ENCODE measurements around the gene ZNF564. TPM values are rescaled to one million over a fixed set of nuclear protein-coding genes. Genes with fewer than 3 reads are reported as not detected.

Gene ZNF564
- total and polyA plus RNA-seq, 2 of the 13 experiments (the other 11 are each of a cell fraction or from before 2014, with no cell fraction given), result 2.3 to 11.1 TPM

DNA sequence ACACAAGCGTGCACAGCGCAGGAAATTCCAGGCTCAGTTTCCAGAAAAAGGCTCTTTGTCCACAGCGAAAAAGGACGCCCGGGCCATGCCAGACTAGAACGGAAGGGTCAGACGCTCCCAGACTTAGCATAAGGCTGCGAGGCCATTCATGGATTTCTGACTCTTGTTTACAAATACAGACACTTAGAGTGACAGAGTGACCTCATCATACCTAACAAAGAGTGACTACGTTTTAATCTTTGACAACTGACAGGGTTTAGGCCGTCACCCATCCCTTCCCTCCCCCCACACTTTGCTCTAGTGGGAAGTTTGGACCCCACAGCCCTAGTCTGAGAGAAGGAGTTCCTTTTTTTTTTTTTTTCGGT lies 66.2 kb downstream of the ZNF564 start (continued):
- TF ChIP-seq TOE1 (CRISPR knock-in tag; IDR thresholded peaks at IDR 0.05), result no peak
- TF ChIP-seq, protein P1, sequence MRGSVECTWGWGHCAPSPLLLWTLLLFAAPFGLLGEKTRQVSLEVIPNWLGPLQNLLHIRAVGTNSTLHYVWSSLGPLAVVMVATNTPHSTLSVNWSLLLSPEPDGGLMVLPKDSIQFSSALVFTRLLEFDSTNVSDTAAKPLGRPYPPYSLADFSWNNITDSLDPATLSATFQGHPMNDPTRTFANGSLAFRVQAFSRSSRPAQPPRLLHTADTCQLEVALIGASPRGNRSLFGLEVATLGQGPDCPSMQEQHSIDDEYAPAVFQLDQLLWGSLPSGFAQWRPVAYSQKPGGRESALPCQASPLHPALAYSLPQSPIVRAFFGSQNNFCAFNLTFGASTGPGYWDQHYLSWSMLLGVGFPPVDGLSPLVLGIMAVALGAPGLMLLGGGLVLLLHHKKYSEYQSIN (CRISPR knock-in tag; IDR thresholded peaks at IDR 0.05; ENCODE audit: borderline replicate concordance), result no peak
- TF ChIP-seq ZNF713 (CRISPR knock-in tag; IDR thresholded peaks at IDR 0.05), result no peak
- TF ChIP-seq YY1 (IDR thresholded peaks at IDR 0.05; ENCODE audit: insufficient read depth, insufficient replicate concordance, low read depth, low read length), result no peak
- TF ChIP-seq ZFAT (CRISPR knock-in tag; conservative IDR thresholded peaks at IDR 0.05), result no peak
- TF ChIP-seq ZNF432 (CRISPR knock-in tag; IDR thresholded peaks at IDR 0.05; ENCODE audit: borderline replicate concordance), result no peak
- 0 out of 2 replicates have a peak, but pooled peaks have one; percentile 5 for TF ChIP-seq CCDC6 (CRISPR knock-in tag; IDR thresholded peaks at IDR 0.05)
- TF ChIP-seq HNRNPL (IDR thresholded peaks at IDR 0.05; ENCODE audit: low read depth, low read length), result no peak
- 0 out of 2 replicates have a peak, but pooled peaks have one; percentile 15 for TF ChIP-seq CREM (IDR thresholded peaks at IDR 0.05)
- no peak for TF ChIP-seq CREM (CRISPR knock-in tag; IDR thresholded peaks at IDR 0.05)
- TF ChIP-seq NFYB (CRISPR knock-in tag; IDR thresholded peaks at IDR 0.05), result no peak
- 0 out of 2 replicates have a peak, but pooled peaks have one; percentile 1 for TF ChIP-seq FOXA3 (CRISPR knock-in tag; IDR thresholded peaks at IDR 0.05)
- no peak for TF ChIP-seq MAFK (conservative IDR thresholded peaks at IDR 0.05 in 1 of 2, IDR thresholded peaks at IDR 0.05 in 1 of 2; ENCODE audit: low read length in 2 of 2)
- TF ChIP-seq NAIF1 (CRISPR knock-in tag; IDR thresholded peaks at IDR 0.05; ENCODE audit: borderline replicate concordance), result no peak
- no peak for TF ChIP-seq ZNF124 (CRISPR knock-in tag; IDR thresholded peaks at IDR 0.05)
- TF ChIP-seq, protein P2, sequence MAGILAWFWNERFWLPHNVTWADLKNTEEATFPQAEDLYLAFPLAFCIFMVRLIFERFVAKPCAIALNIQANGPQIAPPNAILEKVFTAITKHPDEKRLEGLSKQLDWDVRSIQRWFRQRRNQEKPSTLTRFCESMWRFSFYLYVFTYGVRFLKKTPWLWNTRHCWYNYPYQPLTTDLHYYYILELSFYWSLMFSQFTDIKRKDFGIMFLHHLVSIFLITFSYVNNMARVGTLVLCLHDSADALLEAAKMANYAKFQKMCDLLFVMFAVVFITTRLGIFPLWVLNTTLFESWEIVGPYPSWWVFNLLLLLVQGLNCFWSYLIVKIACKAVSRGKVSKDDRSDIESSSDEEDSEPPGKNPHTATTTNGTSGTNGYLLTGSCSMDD (CRISPR knock-in tag; IDR thresholded peaks at IDR 0.05), result no peak
- no peak for TF ChIP-seq FOXP1 (IDR thresholded peaks at IDR 0.05)
- 0 out of 2 replicates have a peak, but pooled peaks have one; percentile 3 for TF ChIP-seq FOXP1 (CRISPR knock-in tag; IDR thresholded peaks at IDR 0.05)
- TF ChIP-seq, protein P3, sequence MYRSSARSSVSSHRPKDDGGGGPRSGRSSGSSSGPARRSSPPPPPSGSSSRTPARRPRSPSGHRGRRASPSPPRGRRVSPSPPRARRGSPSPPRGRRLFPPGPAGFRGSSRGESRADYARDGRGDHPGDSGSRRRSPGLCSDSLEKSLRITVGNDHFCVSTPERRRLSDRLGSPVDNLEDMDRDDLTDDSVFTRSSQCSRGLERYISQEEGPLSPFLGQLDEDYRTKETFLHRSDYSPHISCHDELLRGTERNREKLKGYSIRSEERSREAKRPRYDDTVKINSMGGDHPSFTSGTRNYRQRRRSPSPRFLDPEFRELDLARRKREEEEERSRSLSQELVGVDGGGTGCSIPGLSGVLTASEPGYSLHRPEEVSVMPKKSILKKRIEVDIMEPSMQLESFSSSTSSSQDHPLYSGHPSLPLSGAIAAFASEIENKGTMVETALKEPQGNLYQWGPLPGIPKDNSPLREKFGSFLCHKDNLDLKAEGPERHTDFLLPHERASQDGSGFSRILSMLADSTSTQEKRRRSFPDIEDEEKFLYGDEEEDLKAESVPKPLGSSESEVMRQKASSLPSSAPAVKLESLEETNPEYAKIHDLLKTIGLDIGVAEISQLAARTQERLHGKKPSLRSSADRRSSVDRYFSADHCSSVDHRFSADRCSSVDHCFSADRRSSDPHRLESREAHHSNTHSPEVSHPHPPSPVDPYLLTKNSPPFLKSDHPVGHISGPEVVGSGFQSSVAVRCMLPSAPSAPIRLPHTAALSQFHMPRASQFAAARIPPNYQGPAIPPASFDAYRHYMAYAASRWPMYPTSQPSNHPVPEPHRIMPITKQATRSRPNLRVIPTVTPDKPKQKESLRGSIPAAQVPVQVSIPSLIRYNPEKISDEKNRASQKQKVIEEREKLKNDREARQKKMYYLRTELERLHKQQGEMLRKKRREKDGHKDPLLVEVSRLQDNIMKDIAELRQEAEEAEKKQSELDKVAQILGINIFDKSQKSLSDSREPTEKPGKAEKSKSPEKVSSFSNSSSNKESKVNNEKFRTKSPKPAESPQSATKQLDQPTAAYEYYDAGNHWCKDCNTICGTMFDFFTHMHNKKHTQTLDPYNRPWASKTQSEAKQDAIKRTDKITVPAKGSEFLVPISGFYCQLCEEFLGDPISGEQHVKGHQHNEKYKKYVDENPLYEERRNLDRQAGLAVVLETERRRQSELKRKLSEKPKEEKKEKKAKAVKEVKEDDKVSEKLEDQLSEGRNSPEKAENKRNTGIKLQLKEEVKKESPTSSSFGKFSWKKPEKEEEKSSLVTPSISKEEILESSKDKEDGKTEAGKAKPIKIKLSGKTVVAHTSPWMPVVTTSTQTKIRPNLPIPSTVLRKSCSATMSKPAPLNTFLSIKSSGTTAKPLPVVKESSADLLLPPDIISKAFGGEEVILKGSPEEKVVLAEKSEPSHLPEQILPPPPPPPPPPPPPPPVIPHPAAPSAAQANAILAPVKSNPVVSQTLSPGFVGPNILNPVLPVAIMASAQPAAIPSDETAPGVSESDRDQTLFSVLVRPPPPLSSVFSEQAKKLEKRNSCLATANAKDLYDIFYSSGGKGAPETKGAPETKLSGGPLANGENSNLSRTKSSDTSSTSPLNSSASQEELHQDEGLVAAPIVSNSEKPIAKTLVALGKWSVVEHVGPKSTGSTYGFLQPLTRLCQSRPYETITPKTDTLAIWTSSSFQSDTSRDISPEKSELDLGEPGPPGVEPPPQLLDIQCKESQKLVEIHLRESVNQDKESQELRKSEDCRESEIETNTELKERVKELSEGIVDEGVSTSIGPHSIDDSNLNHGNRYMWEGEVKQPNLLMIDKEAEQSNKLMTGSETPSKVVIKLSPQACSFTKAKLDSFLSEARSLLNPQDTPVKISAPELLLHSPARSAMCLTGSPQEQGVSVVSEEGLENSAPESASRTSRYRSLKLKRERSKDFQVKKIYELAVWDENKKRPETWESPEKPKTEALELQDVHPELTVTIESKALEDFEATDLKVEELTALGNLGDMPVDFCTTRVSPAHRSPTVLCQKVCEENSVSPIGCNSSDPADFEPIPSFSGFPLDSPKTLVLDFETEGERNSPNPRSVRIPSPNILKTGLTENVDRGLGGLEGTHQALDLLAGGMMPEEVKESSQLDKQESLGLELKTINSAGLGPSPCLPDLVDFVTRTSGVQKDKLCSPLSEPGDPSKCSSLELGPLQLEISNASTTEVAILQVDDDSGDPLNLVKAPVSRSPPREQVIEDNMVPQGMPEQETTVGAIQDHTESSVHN (CRISPR knock-in tag; IDR thresholded peaks at IDR 0.05), result no peak
- no peak for TF ChIP-seq ETV5 (CRISPR knock-in tag; IDR thresholded peaks at IDR 0.05; ENCODE audit: borderline replicate concordance)
- TF ChIP-seq, protein P4, sequence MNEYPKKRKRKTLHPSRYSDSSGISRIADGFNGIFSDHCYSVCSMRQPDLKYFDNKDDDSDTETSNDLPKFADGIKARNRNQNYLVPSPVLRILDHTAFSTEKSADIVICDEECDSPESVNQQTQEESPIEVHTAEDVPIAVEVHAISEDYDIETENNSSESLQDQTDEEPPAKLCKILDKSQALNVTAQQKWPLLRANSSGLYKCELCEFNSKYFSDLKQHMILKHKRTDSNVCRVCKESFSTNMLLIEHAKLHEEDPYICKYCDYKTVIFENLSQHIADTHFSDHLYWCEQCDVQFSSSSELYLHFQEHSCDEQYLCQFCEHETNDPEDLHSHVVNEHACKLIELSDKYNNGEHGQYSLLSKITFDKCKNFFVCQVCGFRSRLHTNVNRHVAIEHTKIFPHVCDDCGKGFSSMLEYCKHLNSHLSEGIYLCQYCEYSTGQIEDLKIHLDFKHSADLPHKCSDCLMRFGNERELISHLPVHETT (CRISPR knock-in tag; conservative IDR thresholded peaks at IDR 0.05), result no peak
